ENCODE measurements around the gene DSTYK.
"Not testable (repeated sequence)": the region's sequence is repeated elsewhere in the genome, so short reads cannot be mapped to it uniquely, and the experiment has no call there.

Gene DSTYK

GRCh38 chr1:205240118-205240517 lies 28.6 kb upstream of the DSTYK start:
- no peak for DNase-seq

DNA sequence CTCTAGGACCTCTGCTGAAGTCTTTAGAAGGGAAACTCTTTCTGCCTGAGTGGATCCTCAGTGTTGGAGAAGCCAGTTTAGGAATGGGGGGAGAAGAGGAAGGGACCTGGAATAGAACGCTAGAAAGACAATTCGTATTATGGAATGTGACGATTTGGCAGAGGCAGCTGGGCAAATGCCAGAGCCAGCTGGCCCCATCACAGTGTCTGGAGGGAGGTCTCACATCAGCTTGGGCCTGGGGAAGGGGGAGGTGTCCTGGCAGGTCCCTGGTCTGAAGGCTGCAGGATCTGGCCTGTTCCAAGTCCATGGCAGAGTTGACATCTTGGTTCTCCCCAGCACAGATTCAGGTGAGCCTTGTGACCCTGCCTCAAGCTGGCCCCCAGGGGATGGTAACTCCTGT lies 27.6 kb upstream of the DSTYK start:
- DNase-seq: no peak

- DNase-seq: no peak
Measured at GRCh38 chr1:205237526-205238484, 26.3 kb upstream of the DSTYK start.

DNA sequence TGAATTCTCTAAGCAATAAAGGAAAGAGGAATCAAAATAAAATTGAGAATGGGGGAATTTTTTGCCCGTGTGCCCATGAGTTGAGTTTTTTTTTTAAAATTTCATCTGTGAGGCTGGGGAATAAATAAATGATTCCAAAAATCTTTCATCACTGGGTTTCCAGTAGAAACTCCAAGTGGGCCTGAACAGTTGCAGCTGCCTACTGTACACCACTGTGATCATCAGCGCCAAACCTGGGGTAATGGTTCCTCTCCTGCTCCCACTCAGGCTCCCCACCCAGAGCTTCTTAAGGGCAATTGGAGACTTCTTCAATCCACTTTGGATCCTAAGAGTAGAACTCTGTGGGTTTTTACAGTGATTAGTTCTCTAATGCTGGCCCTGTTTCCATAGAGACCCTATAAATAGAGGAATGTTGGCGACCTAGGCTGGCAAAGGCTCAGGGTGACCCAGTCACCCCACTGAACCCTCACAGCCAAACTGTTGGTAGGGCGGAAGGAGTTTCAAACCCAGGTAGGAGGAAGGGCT lies 25.5 kb upstream of the DSTYK start:
- DNase-seq: no peak

GRCh38 chr1:205236526-205236925 lies 25.0 kb upstream of the DSTYK start:
- no peak for DNase-seq

GRCh38 chr1:205235951-205236350 lies 24.4 kb upstream of the DSTYK start:
- no peak for DNase-seq

DNA sequence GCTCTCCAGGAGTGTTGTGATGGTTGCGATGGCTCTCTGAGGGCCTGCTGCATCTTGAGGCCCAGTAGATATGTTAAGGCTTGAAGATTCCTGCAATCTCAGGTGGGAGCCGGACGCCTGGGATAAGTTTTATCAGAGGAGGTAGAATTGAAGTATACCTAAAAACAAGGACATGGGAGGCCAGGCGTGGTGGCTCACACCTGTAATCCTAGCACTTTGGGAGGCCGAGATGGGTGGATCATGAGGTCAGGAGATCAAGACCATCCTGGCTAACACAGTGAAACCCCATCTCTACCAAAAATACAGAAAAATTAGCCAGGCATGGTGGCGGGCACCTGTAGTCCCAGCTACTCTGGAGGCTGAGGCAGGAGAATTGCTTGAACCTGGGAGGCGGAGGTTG lies 22.5 kb upstream of the DSTYK start:
- DNase-seq: not testable (repeated sequence)

DNA sequence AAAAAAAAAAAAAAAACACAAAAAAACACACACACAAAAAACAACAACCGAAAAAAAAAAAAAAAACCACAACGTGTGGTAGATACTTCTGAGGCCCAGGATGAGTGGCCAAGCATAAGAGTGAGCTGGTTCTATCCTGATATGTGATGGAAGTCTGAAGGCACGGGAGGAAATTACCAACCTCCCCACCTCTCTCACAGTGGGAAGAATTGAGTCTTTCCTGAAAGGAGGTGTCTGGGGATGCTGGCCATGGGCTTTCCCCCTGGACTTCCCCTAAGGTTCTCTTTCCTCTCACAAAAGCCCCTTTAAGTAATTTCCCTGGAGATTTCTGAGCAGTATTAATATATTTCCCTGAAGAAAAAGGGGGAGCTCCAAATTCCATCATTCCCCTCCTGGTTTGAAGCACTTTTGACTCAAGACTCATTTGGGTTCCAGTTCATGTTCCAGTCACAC lies 21.5 kb upstream of the DSTYK start:
- DNase-seq: no peak

DNA sequence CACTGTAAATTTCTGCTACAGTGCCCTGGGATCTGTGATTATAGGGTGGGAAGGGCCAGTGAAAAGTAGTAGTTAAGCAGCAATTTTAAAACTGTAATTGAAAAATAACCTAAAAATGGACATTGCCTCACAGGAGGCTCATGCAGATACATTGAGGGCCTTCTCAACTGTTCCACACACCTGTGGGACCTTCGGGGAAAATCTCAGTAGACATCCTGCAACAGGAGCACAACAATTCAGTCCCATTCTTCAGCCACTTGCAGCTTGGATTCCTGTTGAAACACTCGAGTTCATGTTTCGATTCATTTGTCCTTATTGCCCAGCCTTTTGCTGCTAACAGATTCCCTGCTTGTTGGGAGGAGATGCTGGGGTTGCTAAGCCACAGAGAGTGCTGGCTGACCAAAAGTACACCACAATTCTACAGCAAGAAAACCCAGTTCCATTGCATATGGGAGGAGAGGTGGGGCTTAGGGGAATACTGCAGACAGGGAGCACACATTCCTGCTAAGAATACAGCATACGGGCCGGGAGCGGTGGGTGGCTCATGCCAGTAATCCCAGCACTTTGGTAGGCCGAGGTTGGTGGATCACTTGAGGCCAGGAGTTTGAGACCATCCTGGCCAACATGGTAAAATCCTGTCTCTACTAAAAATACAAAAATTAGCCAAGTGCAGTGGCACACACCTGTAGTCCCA lies 20.8 kb upstream of the DSTYK start:
- DNase-seq: no peak

GRCh38 chr1:205230982-205231381 lies 19.5 kb upstream of the DSTYK start:
- no peak for DNase-seq

DNA sequence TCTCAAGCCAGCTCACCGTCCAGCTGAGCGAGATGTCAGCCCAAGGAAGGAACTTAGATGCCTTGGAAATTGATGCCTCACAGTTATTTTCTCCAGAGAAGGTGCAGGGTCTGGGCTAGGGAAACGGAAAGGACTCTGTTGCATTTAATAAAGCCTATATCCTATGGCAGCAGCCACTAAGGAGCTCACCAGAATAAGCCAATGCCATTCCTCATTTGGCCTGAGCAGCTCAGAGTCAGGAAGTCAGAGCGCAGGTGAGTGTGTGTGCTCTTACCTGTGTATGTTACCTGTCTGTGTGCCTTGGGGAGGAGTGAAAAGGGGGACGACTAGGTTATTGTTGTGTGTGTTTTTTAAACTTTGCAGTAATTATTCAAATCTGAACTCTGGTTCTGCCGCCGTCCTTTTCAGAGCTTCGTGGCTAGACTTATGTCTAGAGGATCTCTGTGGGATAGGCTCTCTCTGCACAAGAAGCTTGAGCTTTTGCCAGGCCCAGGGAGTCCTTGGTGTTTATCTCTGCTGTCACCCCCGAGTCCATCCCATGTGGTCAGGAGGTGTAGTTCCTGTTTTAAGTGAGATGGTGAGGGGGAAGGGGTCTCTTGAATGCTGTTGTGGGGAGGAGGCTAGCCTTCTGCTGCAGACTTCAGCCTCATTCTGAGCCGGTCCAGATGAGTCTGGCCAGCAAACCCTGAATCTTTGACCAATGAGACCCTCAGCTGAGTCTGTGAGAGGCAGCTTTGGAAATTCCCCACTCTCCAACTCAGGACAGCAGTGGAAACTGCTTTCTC lies 18.6 kb upstream of the DSTYK start:
- DNase-seq: no peak

- DNase-seq: peak; percentile 48
Measured at GRCh38 chr1:205229399-205229871, 17.9 kb upstream of the DSTYK start.

DNA sequence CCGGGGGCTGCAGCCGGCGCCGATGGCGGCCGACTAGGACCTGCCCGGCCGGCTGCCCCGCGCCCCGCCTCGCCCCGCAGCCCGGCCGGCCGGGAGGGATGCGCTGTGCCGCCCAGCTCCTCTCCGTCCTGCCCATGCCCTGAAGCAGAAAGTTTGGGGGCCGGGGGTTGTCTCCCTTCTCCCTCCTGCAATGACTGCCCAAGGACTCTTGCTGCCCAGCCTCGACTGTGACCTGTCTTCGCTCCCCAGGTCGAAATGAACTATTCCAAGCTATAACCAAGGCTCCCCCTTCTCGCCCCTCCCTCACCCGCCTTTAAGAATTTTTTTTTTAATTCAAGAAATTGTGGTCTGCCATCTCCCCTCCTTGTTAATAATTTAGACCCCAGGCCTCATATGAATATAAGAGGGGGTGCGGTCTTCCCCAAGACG lies 16.6 kb upstream of the DSTYK start:
- no peak for DNase-seq

- DNase-seq: peak; percentile 65
Measured at GRCh38 chr1:205227584-205228013, 16.1 kb upstream of the DSTYK start, which contains the start of gene TMCC2. Gene TMCC2 (plus strand): TSS chr1:205227946. CDS start chr1:205228565, 619 bp downstream.

DNA sequence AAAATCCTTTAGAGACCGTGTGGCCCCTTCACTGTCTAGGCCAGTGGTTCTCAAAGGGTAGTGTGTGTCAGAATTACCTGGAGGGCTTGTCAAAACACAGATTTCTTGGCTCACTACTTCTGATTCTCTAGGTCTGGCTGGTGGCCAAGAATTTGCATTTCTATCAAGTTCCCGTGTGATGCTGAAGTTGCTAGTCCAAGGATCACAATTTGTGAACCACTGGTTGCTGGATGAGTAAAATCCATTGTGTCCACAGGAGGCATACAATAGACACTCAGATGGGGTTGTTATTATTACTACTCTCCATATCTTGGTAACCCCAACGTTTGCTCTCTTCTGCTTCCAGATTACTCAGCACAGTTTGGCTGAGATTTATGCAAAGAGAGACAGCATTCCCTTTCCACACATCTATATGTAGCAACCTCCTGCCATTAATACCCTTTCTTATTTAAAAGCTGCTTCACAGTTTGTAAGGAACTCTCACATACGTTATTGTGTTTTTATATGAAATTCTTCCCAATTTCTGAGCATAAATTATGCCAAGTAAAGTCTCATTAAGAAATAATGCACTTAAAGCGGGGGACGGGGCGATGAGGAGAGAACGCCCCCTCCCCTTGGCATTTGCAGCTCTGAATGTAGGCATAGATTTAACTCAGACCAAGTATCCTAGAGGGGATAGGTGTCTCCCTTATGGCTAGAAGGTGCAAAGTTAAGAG lies 15.5 kb upstream of the DSTYK start:
- no peak for DNase-seq

DNA sequence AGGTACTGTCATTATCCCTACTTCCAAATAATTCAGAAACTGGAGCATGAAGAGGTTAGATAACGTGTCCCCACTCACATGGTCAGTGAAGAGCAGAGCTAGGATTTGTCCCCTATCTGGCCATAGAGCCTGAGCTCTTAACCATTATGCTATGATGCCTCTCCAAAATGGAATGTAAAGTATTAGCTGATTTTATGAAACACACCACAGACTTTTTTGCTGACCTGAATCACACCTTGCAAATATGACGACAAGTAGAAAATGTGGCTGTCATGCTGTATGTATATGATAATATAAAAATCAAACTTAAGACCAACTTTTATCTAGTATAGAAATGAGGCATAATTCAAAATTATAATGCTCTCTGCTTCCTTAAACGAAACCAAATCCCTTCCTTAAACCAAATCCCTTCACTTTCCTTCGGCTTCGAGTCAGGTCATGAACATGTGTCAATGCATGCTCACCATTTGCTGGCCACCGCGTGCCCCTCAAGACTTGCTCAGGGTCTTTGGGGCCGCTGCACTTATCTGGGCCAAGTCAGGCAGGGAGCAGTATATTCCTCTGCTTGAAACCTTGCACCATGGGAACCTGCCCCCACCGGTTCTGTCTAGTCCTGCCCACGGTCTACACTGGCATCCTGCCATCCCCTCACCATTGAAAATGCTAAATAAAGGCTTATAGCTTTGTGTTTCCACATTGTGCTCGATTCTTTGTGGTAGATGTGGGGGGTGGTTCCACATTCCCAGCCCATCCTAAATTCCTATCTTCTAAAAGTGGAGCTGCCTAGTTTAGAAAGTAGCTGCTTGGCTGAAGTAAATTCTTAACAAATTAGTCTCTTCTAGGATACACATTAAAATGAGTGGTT lies 14.6 kb upstream of the DSTYK start:
- DNase-seq: no peak

DNA sequence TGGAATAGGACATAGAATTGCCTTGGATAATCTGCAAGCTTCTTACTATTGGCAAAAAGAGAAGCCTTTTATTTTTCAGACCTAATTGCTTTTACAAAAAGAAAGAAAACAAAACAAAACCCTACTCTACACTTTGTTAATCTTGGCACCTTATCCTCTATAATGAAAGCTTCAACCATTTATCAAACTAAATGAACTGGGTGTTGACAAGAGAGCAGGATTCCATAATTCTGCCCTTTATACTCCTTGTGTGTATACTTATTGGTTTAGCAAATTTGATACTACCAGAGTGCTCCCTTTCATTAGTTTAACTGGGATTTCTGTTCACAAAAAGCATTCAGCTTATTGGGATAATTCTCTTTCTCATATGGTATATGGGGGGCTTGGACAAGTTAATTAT lies 13.2 kb upstream of the DSTYK start:
- no peak for DNase-seq

GRCh38 chr1:205220421-205220820 lies 8.9 kb upstream of the DSTYK start:
- no peak for DNase-seq

- DNase-seq: no peak
Measured at GRCh38 chr1:205217418-205217817, 5.9 kb upstream of the DSTYK start.

GRCh38 chr1:205216588-205216987 lies 5.1 kb upstream of the DSTYK start:
- no peak for DNase-seq

GRCh38 chr1:205214756-205215155 lies 3.3 kb upstream of the DSTYK start:
- no peak for DNase-seq
